Measurements from ENCODE around the gene BAX.

GRCh38 chr19:48988860-48989259, 34.2 kb downstream of the BAX start:
- TF ChIP-seq CTCF (IDR thresholded peaks at IDR 0.05) (no peak), POLR2A (IDR thresholded peaks at IDR 0.05) (no peak), EP300 (IDR thresholded peaks at IDR 0.05) (no peak)
